GM18519 (cell line): ENCODE measurements around the gene MAGI1.

Source experiments
- ATAC-seq: cut with Tn5 transposase; IDR thresholded peaks from one replicate; pipeline ENCODE4 v1.9.1; 2021; ENCODE audit warnings: mild to moderate bottlenecking, moderate library complexity; ENCODE audit not compliant: unreplicated experiment, low FRiP score

The MAGI1 gene

DNA sequence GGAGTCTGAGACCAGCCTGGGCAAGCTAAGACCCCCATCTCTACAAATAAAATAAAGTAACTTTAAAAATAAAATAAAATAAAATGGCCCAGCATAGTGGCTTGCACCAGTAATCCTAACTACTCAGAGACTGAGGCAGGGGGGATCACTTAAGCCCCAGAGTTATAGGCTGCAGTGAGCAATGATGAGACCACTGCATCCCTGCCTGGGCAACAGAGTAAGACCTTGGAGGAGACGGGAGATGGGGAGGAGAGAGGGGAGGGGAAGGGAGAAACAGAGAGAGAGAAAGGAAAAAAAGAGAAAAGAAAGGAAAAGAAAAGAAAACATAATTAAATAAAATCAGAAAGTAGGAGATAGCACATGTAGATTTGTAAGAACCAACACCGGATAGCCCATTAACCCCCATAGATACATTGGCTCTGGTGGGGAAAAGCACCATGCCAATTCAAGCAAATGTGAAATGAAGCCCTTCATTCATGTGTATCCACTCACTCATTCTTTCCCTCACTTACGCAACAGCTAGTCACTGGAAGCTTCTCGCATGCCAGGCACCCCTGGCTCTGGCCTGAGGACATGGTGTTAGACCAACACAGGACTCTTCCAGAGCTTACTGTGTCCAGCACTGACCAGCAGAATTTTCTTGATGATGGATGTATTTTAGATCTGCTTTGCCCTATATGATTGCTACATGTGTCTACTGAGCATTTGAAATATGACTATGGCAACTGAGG is 183.2 kb downstream of the MAGI1 start:
- no peak for ATAC-seq

DNA sequence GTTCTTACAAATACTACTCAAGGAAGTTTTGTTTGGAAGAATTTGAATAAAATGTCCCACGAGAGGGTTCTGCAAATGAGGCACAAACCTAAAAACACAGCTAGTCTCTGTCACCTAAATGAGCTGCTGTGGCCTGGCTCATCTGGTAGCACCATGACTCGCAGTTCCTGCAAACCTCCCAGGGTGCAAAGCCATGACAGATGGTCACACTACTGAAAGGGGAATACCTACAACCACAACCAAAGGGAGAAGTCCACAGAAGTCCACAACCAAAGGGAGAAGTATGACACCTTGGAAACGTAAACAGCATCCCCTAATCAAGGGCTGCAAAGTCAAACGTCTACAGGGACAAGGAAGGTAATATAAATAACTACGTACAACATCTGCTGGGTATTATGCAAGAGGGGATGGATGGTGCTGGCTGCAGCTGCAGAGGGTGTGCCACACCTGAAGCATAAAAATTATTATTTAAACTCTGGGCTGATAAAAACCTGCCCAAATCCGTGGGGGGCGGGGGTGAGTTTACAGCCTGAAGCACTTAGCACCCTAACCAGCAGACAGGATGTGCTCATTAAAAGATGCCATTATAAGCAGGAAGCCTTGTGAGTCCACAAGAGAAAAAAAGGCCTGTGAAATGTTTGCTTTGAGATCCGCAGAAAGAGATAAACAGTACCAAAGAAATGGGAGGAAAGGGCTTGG is 184.0 kb downstream of the MAGI1 start:
- no peak for ATAC-seq

GRCh38 chr3:65851827-65852226 is 186.9 kb downstream of the MAGI1 start:
- ATAC-seq = no peak

DNA sequence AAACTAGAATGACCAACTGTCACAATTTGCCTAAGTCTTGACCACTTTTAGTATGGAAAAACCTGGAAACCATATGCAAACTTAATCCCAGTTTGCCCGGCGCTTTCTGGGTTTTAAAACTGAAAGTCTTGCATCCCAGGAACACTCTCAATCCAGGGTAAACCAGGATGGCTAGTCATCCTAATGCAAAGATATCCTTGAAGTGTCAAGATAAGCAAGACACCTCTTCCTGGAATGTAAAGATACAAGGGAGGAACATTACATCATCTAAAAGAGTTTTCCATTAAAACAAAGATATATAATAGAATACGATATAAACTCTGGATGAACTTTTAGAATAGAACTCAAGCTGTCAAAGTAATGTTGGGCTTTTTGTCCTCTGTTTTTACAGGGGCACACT is 188.5 kb downstream of the MAGI1 start:
- no peak for ATAC-seq

DNA sequence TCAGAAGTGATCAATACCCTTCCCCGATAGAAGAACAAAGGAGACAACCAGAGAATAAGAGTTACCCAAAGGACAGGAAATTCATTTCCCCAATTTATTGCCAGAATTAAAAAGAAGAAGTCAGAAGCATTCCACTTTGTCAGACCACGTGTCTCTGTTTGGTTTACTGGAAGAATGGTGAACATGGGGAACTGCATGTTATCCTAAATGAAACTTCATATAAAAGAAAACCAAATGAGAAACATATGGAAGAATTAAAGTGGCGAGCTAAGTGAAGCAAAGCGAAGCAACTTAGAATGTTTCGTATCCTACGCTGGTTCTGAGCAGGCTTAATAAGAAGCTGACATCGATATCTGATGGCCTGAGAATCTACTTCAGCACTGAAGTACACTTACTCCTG is 190.7 kb downstream of the MAGI1 start:
- ATAC-seq = no peak

DNA sequence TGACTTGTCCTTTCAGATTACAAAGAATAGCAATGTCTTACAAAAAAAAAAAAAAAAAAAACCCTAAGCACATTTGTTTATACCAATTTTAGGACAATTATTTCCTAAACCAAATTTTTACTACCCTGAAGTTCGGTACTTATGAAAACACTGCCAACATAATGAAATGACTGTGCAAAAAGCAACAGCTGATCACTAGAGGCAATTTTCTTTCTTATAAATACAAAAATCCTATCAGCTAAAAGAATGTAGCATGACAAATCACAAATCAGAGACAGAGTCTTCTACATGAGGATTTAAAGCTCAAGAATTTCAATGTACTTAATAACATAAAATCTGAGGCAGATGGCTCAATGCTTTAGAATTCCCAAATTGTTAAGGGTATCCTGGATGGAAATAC is 191.8 kb downstream of the MAGI1 start:
- ATAC-seq = no peak

GRCh38 chr3:65844370-65844769 is 194.3 kb downstream of the MAGI1 start:
- ATAC-seq = no peak

DNA sequence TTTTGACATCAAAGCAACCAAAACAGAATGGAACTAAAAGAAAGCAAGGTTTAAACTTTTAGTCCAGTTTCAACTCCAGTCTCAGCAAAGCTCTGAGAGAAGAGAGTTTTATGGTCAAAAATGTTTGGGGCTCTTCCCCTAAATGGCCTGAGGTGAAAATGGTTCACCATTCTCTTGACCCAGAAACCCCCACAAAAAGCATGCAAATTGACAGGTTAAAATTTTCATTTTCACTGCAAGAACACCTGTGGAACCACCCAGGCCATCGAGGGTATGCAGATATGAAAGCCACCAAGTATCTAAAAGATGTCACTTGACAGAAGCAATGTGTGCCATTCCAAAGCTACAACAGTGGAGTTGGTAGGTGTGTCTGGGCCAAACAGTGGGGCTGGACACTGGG is 195.0 kb downstream of the MAGI1 start:
- no peak for ATAC-seq

DNA sequence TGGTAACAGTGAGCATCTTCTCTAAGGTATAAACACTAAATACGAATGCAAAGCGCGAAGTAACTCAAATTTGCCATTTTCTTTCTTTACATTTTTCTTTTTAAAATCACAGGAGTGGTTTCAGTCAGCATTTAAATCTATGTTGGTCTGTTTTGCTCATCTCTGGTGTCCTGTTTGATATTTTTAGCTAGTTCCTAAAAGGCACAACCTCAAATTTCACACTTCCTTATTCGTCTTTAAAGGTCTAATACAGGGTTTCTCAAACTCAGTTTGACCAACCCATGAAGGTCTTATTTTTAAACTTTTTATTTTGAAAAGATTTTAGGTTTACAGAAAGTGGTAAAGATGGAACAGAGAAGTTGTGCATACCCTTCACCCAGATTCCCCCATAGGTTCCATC is 201.1 kb downstream of the MAGI1 start:
- peak; percentile 58 for ATAC-seq

DNA sequence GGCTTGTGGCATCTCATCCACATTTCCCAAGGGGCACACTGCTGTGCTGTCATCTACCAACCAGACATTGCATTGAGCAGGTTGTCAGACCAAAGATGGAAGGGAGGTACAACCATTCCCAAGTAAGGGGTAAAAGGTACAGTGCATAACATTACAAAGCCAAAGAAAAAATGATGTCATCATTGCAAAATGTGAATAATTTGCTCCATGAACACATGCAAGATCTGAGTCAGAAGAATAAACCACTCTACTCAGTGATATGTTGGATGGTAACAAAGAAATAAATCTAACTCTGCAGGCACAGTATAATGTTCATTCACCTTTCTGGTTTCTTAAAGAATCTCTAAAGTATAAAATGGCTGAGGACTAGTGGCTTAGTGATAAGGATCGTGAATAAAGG is 202.7 kb downstream of the MAGI1 start:
- ATAC-seq = no peak

GRCh38 chr3:65833761-65834505 is 204.8 kb downstream of the MAGI1 start:
- no peak for ATAC-seq

DNA sequence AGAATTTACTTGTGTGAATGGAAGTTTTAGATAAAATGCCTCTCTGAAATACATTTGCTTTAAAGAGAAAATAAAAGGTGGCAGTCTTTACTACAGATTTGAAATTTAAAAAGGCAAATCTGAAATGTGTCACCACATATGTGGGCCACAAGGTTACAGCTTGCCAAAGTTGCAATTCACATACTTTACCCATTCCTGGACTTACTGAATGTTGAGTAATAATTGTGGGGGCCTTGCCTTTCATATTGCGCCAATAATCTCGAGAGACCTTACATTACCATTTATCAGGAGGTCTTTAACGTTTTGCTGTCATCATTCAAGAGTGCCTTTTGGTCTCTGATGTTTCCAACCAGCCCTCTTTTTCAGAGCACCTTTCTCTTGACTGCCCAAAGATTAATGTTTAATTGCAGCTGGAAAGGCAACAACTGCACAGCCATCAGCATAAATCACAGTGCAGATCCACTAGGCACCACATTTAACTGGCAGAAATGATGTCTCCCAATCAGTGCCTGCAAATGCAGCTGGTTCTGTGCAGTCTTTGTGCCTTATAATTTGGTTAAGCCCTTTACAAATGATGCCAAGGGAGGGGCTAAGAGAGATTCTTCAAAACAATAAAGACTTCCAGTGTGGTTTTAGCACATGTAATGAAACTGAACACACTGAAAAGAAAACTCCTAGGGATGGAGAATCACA is 206.8 kb downstream of the MAGI1 start:
- no peak for ATAC-seq

DNA sequence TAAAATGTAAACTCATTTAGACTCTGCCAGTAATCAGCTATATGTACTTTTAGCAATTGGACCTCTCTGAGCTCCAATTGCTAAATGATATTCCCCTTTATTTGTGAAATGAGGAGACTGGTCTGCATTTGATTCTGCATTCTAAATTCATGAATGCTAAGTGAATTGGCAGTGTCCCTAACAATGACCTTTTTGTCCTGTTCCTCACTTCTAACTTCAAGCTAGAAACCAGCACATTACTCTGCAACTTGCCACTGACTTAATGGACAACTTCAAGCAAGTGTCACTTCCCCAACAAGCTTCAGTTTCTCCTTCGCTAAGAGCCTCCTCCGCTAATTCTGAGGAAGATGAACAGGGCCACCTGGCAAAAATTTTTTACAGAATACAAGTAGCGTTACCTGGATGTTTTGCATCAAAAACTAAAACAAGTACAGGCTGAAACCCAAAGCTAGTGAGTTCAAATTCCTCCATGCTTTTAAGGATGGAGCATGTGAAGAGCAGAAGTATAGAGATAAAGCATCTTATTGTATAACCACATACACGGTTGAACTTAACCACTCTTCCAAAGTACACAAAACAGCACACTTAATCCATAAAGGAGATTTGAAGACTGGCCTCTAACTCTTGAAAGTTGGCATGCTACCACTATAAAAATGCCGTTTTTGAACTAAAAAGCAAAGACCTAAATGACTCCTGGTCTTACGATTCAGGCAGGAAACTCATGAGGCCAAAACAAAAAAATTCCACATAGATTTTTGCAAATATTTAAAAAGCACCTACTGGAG is 207.6 kb downstream of the MAGI1 start:
- no peak for ATAC-seq

GRCh38 chr3:65829228-65829627 is 209.5 kb downstream of the MAGI1 start:
- no peak for ATAC-seq

DNA sequence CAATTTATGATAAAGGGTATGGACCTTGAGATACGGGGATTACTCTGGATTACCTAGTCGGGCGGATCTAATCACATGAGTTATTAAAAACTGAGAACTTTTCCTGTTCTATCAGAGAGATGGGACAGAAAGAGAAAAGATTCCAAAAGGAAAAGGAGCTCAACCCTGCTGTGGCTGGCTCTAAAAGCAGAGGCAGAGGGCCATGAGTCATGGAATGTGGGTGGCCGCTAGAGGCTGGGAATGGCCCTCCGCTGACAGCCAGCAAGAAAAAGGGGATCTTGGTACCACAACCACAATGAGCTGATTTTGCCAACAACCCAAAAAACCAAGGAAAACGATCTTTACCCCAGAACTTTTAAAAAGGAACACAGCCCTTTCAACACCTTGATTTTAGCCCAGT is 210.0 kb downstream of the MAGI1 start:
- ATAC-seq = no peak

DNA sequence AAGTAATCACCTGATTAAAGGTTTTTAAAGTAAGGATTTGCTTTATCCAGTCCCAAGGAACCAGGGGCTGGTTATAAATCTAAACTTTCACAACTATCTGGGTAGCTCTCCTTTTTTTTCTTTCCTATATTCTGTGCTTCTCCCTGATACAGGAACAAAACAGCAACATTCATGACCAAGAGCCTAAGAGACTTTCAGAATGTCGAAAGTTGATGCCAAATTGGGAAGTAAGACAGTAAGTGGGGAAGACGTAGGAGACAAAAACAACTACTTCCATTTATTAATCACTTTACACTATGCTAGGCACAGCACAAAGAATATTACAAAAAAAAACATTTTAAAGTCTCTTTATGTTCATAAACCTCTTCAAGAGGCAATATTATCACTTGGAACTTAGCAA is 211.6 kb downstream of the MAGI1 start:
- ATAC-seq = no peak

GRCh38 chr3:65824166-65824565 is 214.6 kb downstream of the MAGI1 start:
- no peak for ATAC-seq

GRCh38 chr3:65820600-65820999 is 218.1 kb downstream of the MAGI1 start:
- no peak for ATAC-seq

DNA sequence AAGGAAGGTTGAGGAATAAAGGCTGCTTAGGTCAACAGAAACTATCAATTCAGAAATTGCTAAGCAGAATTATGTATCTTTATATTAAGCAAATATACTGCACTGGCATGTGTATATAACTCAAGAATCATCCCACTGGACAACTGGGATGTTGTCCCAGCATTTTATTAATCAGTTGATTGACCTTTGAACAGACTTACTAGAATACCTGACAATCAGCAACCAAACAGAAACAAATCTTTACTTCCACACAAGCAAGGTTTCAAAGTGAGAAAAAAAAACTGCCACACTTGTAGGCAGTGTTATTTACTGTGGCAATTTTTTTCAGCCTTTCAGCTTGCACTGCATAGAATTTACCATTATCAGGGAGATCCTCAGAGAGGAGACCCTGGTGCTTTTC is 218.8 kb downstream of the MAGI1 start:
- ATAC-seq = no peak

- ATAC-seq = no peak
Observed at GRCh38 chr3:65817553-65818126, 221.1 kb downstream of the MAGI1 start.
